Measurements from ENCODE around the gene MYO3A.

GRCh38 chr10:26024303-26024702 lies 90.3 kb downstream of the MYO3A start:
- TF ChIP-seq CTCF (IDR thresholded peaks at IDR 0.05; ENCODE audit: low read length) (no peak), EZH2 (optimal IDR thresholded peaks at IDR 0.05; ENCODE audit: low read depth, low read length) (no peak)

Data from MM.1S (cell line).